Tibial artery (tissue), 4 donors: ENCODE measurements around the gene HOOK2.
"Not testable (repeated sequence)": the region's sequence is repeated elsewhere in the genome, so short reads cannot be mapped to it uniquely, and the experiment has no call there.

Experiments
- DNase-seq, 2 donors: peaks; one replicate each; pipeline ENCODE4 v3.0.0-alpha.2; 2019
- H3K27ac ChIP-seq, 2 donors: fragments of 200-600 bp; sonication (generic) in 1 of 2; 1 replicate in 1 of 2; 2 replicates in 1 of 2; pipeline ENCODE4 v1.5.1; 2018 to 2019; ENCODE audit warnings: mild to moderate bottlenecking in 1 of 2
- H3K27me3 ChIP-seq, 2 donors: fragments of 200-600 bp; sonication (generic) in 1 of 2; one replicate each; pipeline versions ENCODE4 v1.5.1 to v1.6.0; 2016 to 2019
- H3K36me3 ChIP-seq, 3 donors: fragments of 200-600 bp; sonication (generic) in 2 of 3; one replicate each; pipeline ENCODE4 v1.5.1; 2016 to 2019; ENCODE audit warnings: mild to moderate bottlenecking in 2 of 3
- H3K4me1 ChIP-seq, 4 donors: fragments of 200-600 bp; sonication (generic) in 2 of 4; 1 replicate in 3 of 4; 2 replicates in 1 of 4; pipeline ENCODE4 v1.5.1; 2016 to 2019
- H3K4me3 ChIP-seq, 2 donors: fragments of 200-600 bp; sonication (generic) in 1 of 2; 1 replicate in 1 of 2; 2 replicates in 1 of 2; pipeline ENCODE4 v1.5.1; 2018 to 2019; ENCODE audit warnings: mild to moderate bottlenecking in 2 of 2
- H3K9me3 ChIP-seq, 3 donors: fragments of 200-600 bp; sonication (generic) in 1 of 3; one replicate each; pipeline ENCODE4 v1.5.1; 2016 to 2019
- CTCF ChIP-seq, 2 experiments: fragments of 200-600 bp in 1 of 2; fragments of 450-650 bp in 1 of 2; IDR thresholded peaks; one replicate each; pipeline ENCODE4 v1.5.1; 2017 to 2019; ENCODE audit warnings: antibody characterized with exemption in 2 of 2, mild to moderate bottlenecking in 1 of 2, moderate library complexity in 1 of 2
- intact Hi-C: fragments of 100-400 bp; cut with DNase I; formaldehyde crosslinking; loops from one replicate; pipeline ENCODE4 v1.15.0; 2023; ENCODE audit warnings: low total_unique reads

The HOOK2 gene

DNA sequence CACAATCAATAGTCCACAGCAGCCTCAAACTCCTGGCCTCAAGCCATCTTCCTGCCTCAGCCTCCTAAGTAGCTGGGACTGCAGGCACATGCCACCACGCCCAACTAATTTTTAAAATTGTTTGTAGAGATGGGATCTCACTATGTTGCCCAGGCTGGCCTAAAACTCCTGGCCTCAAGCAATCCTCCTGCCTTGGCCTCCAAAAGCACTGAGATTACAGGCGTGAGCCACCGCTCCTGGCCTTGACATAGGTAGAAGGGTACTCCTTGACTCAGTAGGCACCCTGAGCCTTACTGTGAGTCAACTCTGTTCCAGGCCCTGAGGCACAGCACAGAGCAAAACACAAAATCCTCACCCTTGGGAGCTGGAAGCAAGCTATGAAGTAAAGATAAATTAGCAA, 59.4 kb downstream of the HOOK2 start:
- peaks cover 42 to 80% (median 67%) of the 10 kb centered on the region in 3 donors for H3K36me3 ChIP-seq

GRCh38 chr19:12715102-12715501, 60.2 kb downstream of the HOOK2 start:
- H3K4me3 ChIP-seq: no peak overlapping the region
- peaks cover 50 to 88% (median 75%) of the 10 kb centered on the region in 3 donors for H3K36me3 ChIP-seq
- DNase-seq: no peak
- no peaks in the 10 kb centered on the region for H3K27me3 ChIP-seq
- intact Hi-C loops: no loop called here
- H3K4me1 ChIP-seq: peaks cover 0 to 17% (median 7%) of the 10 kb centered on the region in 4 donors
- TF ChIP-seq CTCF (IDR thresholded peaks at IDR 0.05): no peak
- no peak overlapping the region for H3K27ac ChIP-seq
- H3K9me3 ChIP-seq: no peaks in the 10 kb centered on the region

More for the DNA sequence above, 59.4 kb downstream of the HOOK2 start:
- Histone ChIP-seq H3K9me3 (no peaks in the 10 kb centered on the region), H3K4me1 (peaks cover 0 to 25% (median 14%) of the 10 kb centered on the region in 4 donors), H3K27ac (no peak overlapping the region), H3K27me3 (no peaks in the 10 kb centered on the region), H3K4me3 (no peak overlapping the region)
- no peak for TF ChIP-seq CTCF (IDR thresholded peaks at IDR 0.05)
- DNase-seq: no peak
- intact Hi-C loops: no loop called here

DNA sequence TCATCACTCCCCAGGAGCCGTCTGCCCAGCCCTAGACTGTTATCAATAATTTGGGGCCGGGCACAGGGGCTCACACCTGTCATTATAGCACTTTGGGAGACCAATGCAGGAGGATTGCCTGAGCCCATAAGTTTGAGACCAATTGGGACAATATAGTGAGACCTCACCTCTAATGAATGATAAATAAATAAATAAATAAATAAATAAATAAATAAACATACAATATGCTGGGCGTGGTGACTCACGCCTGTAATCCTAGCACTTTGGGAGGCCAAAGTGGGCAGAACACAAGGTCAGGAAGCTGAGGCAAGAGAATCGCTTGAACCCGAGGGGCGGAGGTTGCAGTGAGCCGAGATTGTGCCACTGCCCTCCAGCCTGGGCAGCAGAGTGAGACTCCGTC, 62.0 kb downstream of the HOOK2 start:
- H3K4me3 ChIP-seq, H3K9me3 ChIP-seq, intact Hi-C loops, H3K27ac ChIP-seq, DNase-seq, H3K4me1 ChIP-seq, H3K27me3 ChIP-seq: not testable (repeated sequence)
- peaks cover 68 to 96% (median 87%) of the 10 kb centered on the region in 3 donors for H3K36me3 ChIP-seq
